ENCODE results near the gene STK36. TPM values are rescaled to one million over a fixed set of nuclear protein-coding genes. Genes with fewer than 3 reads are reported as not detected.

STK36 gene
- total RNA-seq, 3 donors from 2014 or later (not counting 1 experiment from before 2014, with no cell fraction given), result 20.0 to 20.3 (median 20.2) TPM

DNA sequence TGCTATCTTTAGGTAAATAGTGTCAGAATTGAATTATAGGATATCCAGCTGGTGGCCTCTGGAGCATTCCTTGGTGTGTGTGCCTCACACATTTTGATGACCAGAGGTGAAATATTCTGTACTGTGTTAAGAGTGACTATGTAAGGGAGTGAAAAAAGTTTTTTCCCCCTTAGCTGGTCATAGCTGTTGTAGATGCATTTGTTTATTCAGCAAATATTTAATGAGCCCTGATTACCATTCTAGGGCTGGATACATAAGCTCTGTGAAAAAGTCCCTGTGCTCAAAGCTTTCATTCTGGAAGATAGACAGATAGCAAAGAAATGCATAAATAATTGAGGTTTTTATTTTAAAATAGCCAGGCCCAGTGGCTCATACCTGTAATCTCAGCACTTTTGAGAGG, 49.6 kb downstream of the STK36 start:
- no peak overlapping the region for H3K27ac Mint-ChIP-seq
- Histone ChIP-seq H3K27ac (ENCODE audit: low read length) (no peak overlapping the region), H3K27me3 (ENCODE audit: control insufficient read depth, insufficient read depth, low read length) (no peaks in the 10 kb centered on the region), H3K4me3 (ENCODE audit: low read length) (no peak overlapping the region), H3K9me3 (ENCODE audit: control insufficient read depth, insufficient read depth, low read length) (peaks cover 2% of the 10 kb centered on the region), H3K36me3 (ENCODE audit: control insufficient read depth, insufficient read depth, low read length) (no peaks in the 10 kb centered on the region), H3K4me1 (ENCODE audit: control insufficient read depth, insufficient read depth, low read length) (no peaks in the 10 kb centered on the region)
- H3K36me3 Mint-ChIP-seq, result peaks cover 7% of the 10 kb centered on the region
- TF ChIP-seq, protein P1, sequence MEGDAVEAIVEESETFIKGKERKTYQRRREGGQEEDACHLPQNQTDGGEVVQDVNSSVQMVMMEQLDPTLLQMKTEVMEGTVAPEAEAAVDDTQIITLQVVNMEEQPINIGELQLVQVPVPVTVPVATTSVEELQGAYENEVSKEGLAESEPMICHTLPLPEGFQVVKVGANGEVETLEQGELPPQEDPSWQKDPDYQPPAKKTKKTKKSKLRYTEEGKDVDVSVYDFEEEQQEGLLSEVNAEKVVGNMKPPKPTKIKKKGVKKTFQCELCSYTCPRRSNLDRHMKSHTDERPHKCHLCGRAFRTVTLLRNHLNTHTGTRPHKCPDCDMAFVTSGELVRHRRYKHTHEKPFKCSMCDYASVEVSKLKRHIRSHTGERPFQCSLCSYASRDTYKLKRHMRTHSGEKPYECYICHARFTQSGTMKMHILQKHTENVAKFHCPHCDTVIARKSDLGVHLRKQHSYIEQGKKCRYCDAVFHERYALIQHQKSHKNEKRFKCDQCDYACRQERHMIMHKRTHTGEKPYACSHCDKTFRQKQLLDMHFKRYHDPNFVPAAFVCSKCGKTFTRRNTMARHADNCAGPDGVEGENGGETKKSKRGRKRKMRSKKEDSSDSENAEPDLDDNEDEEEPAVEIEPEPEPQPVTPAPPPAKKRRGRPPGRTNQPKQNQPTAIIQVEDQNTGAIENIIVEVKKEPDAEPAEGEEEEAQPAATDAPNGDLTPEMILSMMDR (IDR thresholded peaks at IDR 0.05), result no peak
- intact Hi-C loops (cut with micrococcal nuclease), result no loop called here
- no peak for ATAC-seq
- DNase-seq, result no peak
- peaks cover 16 to 23% of the 10 kb centered on the region in 2 donors for H3K4me1 Mint-ChIP-seq
- no peaks in the 10 kb centered on the region for H3K27me3 Mint-ChIP-seq (ENCODE audit: low read depth in 2 of 2)
- no peak overlapping the region for H3K4me3 Mint-ChIP-seq
- peaks cover 2 to 5% of the 10 kb centered on the region in 2 donors for H3K9me3 Mint-ChIP-seq

DNA sequence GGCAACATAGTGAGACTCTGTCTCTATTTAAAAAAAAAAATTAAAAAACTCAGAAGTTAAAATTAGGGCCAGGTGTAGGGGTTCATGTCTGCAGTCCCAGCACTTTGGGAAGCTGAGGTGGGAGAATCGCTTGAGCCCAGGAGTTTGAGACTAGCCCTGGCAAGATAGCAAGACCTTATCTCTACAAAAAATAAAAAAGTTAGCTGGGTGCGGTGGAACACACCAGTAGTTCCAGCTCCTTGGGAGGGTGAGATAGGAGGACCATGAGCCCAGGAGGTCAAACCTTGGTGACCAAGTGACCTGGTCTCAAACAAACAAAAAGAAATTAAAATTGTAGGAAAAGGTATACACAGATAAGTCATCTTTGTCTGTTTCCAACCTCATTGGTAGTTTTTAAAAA, 50.0 kb downstream of the STK36 start:
- H3K9me3 ChIP-seq (ENCODE audit: control insufficient read depth, insufficient read depth, low read length), result peaks cover 7% of the 10 kb centered on the region
- DNase-seq (no peak), ATAC-seq (no peak)
- H3K36me3 ChIP-seq (ENCODE audit: control insufficient read depth, insufficient read depth, low read length), result no peaks in the 10 kb centered on the region
- TF ChIP-seq, protein P1 (IDR thresholded peaks at IDR 0.05), result no peak
- no peaks in the 10 kb centered on the region for H3K27me3 ChIP-seq (ENCODE audit: control insufficient read depth, insufficient read depth, low read length)
- Mint-ChIP-seq H3K27me3 (ENCODE audit: low read depth in 2 of 2) (no peaks in the 10 kb centered on the region), H3K4me3 (no peak overlapping the region), H3K27ac (no peak overlapping the region), H3K9me3 (peaks cover 2 to 5% of the 10 kb centered on the region in 2 donors), H3K4me1 (peaks cover 16 to 23% of the 10 kb centered on the region in 2 donors), H3K36me3 (peaks cover 8% of the 10 kb centered on the region)
- H3K4me1 ChIP-seq (ENCODE audit: control insufficient read depth, insufficient read depth, low read length), result no peaks in the 10 kb centered on the region
- no peak overlapping the region for H3K27ac ChIP-seq (ENCODE audit: low read length)
- no peak overlapping the region for H3K4me3 ChIP-seq (ENCODE audit: low read length)
- WGBS (ENCODE audit: insufficient coverage), result 100% methylated on average over 1 of the region's 2 CpGs
- intact Hi-C loops (cut with micrococcal nuclease), result no loop called here

DNA sequence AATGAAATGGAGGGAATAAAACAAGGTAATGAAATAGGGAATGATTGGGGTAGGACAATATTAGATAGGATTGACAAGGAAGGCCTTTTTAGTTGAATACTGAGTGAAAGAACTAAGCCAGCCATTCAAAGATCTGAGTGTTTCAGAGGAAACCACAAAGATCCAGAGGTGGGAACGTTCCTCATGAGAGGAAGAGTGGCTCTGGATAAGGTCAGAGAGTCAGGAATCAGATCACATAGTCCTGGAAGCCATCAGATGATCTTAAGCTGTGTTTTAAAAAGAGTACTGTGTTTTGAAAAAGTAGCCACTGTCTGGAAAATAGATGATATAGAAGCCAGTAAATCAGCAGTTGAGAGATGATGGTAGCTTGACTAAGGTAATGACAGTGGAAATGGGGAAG, 50.5 kb downstream of the STK36 start:
- H3K27me3 Mint-ChIP-seq (ENCODE audit: low read depth in 2 of 2), result no peaks in the 10 kb centered on the region
- no peak overlapping the region for H3K4me3 ChIP-seq (ENCODE audit: low read length)
- no peak for ATAC-seq
- H3K4me1 Mint-ChIP-seq, result peaks cover 16 to 21% of the 10 kb centered on the region in 2 donors
- H3K27ac ChIP-seq (ENCODE audit: low read length), result no peak overlapping the region
- TF ChIP-seq, protein P1 (IDR thresholded peaks at IDR 0.05), result no peak
- H3K27me3 ChIP-seq (ENCODE audit: control insufficient read depth, insufficient read depth, low read length), result no peaks in the 10 kb centered on the region
- intact Hi-C loops (cut with micrococcal nuclease), result no loop called here
- H3K27ac Mint-ChIP-seq, result peak overlapping the region in 1 of 2 donors; percentile 8
- WGBS (ENCODE audit: insufficient coverage), result 53% methylated on average over 1 of the region's 1 CpG
- peaks cover 9% of the 10 kb centered on the region for H3K9me3 ChIP-seq (ENCODE audit: control insufficient read depth, insufficient read depth, low read length)
- peaks cover 2 to 5% of the 10 kb centered on the region in 2 donors for H3K9me3 Mint-ChIP-seq
- DNase-seq, result no peak
- H3K36me3 ChIP-seq (ENCODE audit: control insufficient read depth, insufficient read depth, low read length), result no peaks in the 10 kb centered on the region
- peaks cover 8% of the 10 kb centered on the region for H3K36me3 Mint-ChIP-seq
- no peaks in the 10 kb centered on the region for H3K4me1 ChIP-seq (ENCODE audit: control insufficient read depth, insufficient read depth, low read length)
- no peak overlapping the region for H3K4me3 Mint-ChIP-seq

Data from natural killer cell (primary cell).